HG03103 (cell line): ENCODE results near the gene CALN1.

Source experiments
- ATAC-seq: cut with Tn5 transposase; IDR thresholded peaks from one replicate; pipeline ENCODE4 v1.9.1; 2021; ENCODE audit warnings: low read depth; ENCODE audit not compliant: unreplicated experiment

Gene CALN1

GRCh38 chr7:72016574-72016973 is 395.6 kb downstream of the CALN1 start:
- ATAC-seq, result no peak

GRCh38 chr7:72015136-72015535 is 397.0 kb downstream of the CALN1 start:
- ATAC-seq, result no peak

- ATAC-seq, result no peak
These were observed 405.1 kb downstream of the CALN1 start for GRCh38 chr7:72007018-72007417.

GRCh38 chr7:72003236-72003635 is 408.9 kb downstream of the CALN1 start:
- ATAC-seq, result no peak

- ATAC-seq, result no peak
These were observed 416.0 kb downstream of the CALN1 start for GRCh38 chr7:71996141-71996540.

GRCh38 chr7:71995111-71995510 is 417.0 kb downstream of the CALN1 start:
- no peak for ATAC-seq

- ATAC-seq, result no peak
These were observed 420.6 kb downstream of the CALN1 start for GRCh38 chr7:71991586-71991985.

- no peak for ATAC-seq
These were observed 422.0 kb downstream of the CALN1 start for GRCh38 chr7:71990138-71990462.

- ATAC-seq, result no peak
These were observed 423.9 kb downstream of the CALN1 start for GRCh38 chr7:71988201-71988600.

GRCh38 chr7:71987200-71987767 is 424.9 kb downstream of the CALN1 start:
- ATAC-seq, result no peak

GRCh38 chr7:71984348-71984747 is 427.8 kb downstream of the CALN1 start:
- no peak for ATAC-seq

- no peak for ATAC-seq
These were observed 429.3 kb downstream of the CALN1 start for GRCh38 chr7:71982851-71983250.

GRCh38 chr7:71976645-71977044 is 435.5 kb downstream of the CALN1 start:
- ATAC-seq, result no peak

GRCh38 chr7:71974611-71975010 is 437.5 kb downstream of the CALN1 start:
- ATAC-seq, result no peak

- no peak for ATAC-seq
These were observed 439.6 kb downstream of the CALN1 start for GRCh38 chr7:71972534-71972933.

GRCh38 chr7:71970725-71971124 is 441.4 kb downstream of the CALN1 start:
- ATAC-seq, result no peak

GRCh38 chr7:71962636-71963035 is 449.5 kb downstream of the CALN1 start:
- no peak for ATAC-seq

GRCh38 chr7:71961283-71961682 is 450.9 kb downstream of the CALN1 start:
- ATAC-seq, result no peak

- ATAC-seq, result no peak
These were observed 470.0 kb downstream of the CALN1 start for GRCh38 chr7:71942115-71942514.

- ATAC-seq, result no peak
These were observed 474.2 kb downstream of the CALN1 start for GRCh38 chr7:71937840-71938371.

GRCh38 chr7:71935674-71936073 is 476.5 kb downstream of the CALN1 start:
- no peak for ATAC-seq

GRCh38 chr7:71933426-71933825 is 478.7 kb downstream of the CALN1 start:
- no peak for ATAC-seq

- ATAC-seq, result no peak
These were observed 486.5 kb downstream of the CALN1 start for GRCh38 chr7:71925663-71926062.
